Nephron (organoid): ENCODE data around the gene FBXO40.

ENCODE experiments used
- H3K27ac Mint-ChIP-seq, 3 experiments: 2 replicates each; pipeline ENCODE4 v1.8.0; 2020; ENCODE audit warnings: mixed read lengths in 3 of 3, mild to moderate bottlenecking in 2 of 3, moderate library complexity in 1 of 3
- H3K27me3 Mint-ChIP-seq: 2 replicates; pipeline ENCODE4 v1.8.0; 2021; ENCODE audit warnings: low read depth, mild to moderate bottlenecking, moderate library complexity, mixed read lengths
- H3K36me3 Mint-ChIP-seq: 2 replicates; pipeline ENCODE4 v1.8.0; 2020; ENCODE audit warnings: low read depth, mixed read lengths
- H3K4me1 Mint-ChIP-seq: 2 replicates; pipeline ENCODE4 v1.8.0; 2020; ENCODE audit warnings: mixed read lengths
- H3K4me3 Mint-ChIP-seq, 3 experiments: 2 replicates each; pipeline ENCODE4 v1.8.0; 2020; ENCODE audit warnings: mild to moderate bottlenecking in 3 of 3, mixed read lengths in 3 of 3, moderate library complexity in 2 of 3
- H3K9me3 Mint-ChIP-seq: 2 replicates; pipeline ENCODE4 v1.8.0; 2020; ENCODE audit warnings: mixed read lengths
- CTCF ChIP-seq, 3 experiments: fragments of 200-600 bp; sonication (generic); IDR thresholded peaks; one replicate each; pipeline ENCODE4 v1.5.0; 2021; ENCODE audit warnings: antibody characterized with exemption in 3 of 3; ENCODE audit not compliant: unreplicated experiment in 3 of 3

The FBXO40 gene

GRCh38 chr3:121642601-121643314 is 49.6 kb downstream of the FBXO40 start:
- H3K36me3 Mint-ChIP-seq: no peaks in the 10 kb centered on the region
- H3K27me3 Mint-ChIP-seq: no peaks in the 10 kb centered on the region

GRCh38 chr3:121645054-121645453 is 51.9 kb downstream of the FBXO40 start:
- Mint-ChIP-seq H3K9me3 (no peaks in the 10 kb centered on the region), H3K27ac (no peak overlapping the region), H3K4me3 (no peak overlapping the region), H3K4me1 (peaks cover 5% of the 10 kb centered on the region), H3K36me3 (no peaks in the 10 kb centered on the region), H3K27me3 (no peaks in the 10 kb centered on the region)
- no peak for TF ChIP-seq CTCF (IDR thresholded peaks at IDR 0.05; ENCODE audit: unreplicated experiment in 3 of 3)

More at GRCh38 chr3:121642601-121643314, 49.6 kb downstream of the FBXO40 start:
- Mint-ChIP-seq H3K27ac (no peak overlapping the region), H3K9me3 (no peaks in the 10 kb centered on the region), H3K4me1 (no peaks in the 10 kb centered on the region), H3K4me3 (no peak overlapping the region)
- no peak for TF ChIP-seq CTCF (IDR thresholded peaks at IDR 0.05; ENCODE audit: unreplicated experiment in 3 of 3)

DNA sequence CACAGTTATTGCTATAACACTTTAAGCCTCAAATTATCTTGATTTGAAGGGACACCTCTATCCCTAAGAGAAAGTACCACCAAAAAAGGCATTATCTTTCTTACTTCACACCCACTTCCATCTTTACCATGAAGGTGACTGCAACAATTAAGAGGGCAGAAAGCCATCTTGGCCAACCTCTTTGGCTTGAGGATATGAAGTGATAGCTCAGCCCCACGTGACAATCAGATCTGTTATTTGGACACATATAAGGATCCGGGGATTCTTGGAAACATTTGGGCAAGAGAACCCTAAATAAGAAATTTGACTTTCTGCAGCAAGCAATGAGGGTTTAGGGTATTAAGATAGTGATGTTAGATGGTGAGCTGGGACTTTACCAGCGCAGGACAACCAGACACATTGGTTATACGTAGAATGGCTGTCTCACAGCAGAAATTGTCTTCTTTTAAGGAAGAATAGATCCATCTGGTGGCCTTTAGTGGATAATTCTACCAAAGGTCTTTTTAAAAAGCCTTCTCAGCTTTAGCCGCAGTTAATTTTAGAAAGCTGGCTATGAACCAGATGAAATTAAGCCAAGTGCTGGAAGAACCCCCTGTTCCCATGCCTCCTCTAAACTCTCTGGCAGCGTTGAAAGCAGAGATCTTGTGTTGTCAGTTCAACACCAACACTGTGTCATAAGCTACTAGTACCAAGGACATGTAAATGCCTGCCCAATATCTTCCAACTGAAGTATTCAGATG is 55.2 kb downstream of the FBXO40 start:
- H3K27me3 Mint-ChIP-seq: no peaks in the 10 kb centered on the region
- H3K36me3 Mint-ChIP-seq: no peaks in the 10 kb centered on the region
- no peaks in the 10 kb centered on the region for H3K9me3 Mint-ChIP-seq
- H3K4me1 Mint-ChIP-seq: peaks cover 5% of the 10 kb centered on the region
- TF ChIP-seq CTCF (IDR thresholded peaks at IDR 0.05; ENCODE audit: unreplicated experiment in 3 of 3): no peak
- H3K27ac Mint-ChIP-seq: no peak overlapping the region
- no peak overlapping the region for H3K4me3 Mint-ChIP-seq

- Mint-ChIP-seq H3K27ac (no peak overlapping the region), H3K27me3 (no peaks in the 10 kb centered on the region), H3K9me3 (no peaks in the 10 kb centered on the region), H3K4me1 (peaks cover 5% of the 10 kb centered on the region), H3K4me3 (no peak overlapping the region), H3K36me3 (no peaks in the 10 kb centered on the region)
- no peak for TF ChIP-seq CTCF (IDR thresholded peaks at IDR 0.05; ENCODE audit: unreplicated experiment in 3 of 3)
Measured at GRCh38 chr3:121649645-121650044, 56.5 kb downstream of the FBXO40 start.

- H3K27ac Mint-ChIP-seq: no peak overlapping the region
- no peaks in the 10 kb centered on the region for H3K9me3 Mint-ChIP-seq
- H3K4me1 Mint-ChIP-seq: peaks cover 5% of the 10 kb centered on the region
- no peak overlapping the region for H3K4me3 Mint-ChIP-seq
- no peak for TF ChIP-seq CTCF (IDR thresholded peaks at IDR 0.05; ENCODE audit: unreplicated experiment in 3 of 3)
- no peaks in the 10 kb centered on the region for H3K36me3 Mint-ChIP-seq
- no peaks in the 10 kb centered on the region for H3K27me3 Mint-ChIP-seq
Measured at GRCh38 chr3:121651684-121652083, 58.5 kb downstream of the FBXO40 start.
